Right lobe of liver (tissue), 6 donors: ENCODE measurements around the gene AVPR2. TPM values are rescaled to one million over a fixed set of nuclear protein-coding genes. Genes with fewer than 3 reads are reported as not detected.

Experiments
- ATAC-seq, 4 donors: fragments of 200-7000 bp; cut with Tn5 transposase; one replicate each; pipeline ENCODE4 v1.9.1; 2020; ENCODE audit warnings: mild to moderate bottlenecking in 4 of 4, moderate library complexity in 4 of 4
- DNase-seq, 3 donors: peaks; one replicate each; pipeline ENCODE4 v3.0.0-alpha.2; 2020
- H3K27ac ChIP-seq, 3 donors: fragments of 200-600 bp; one replicate each; pipeline ENCODE4 v1.8.0; 2022
- H3K27me3 ChIP-seq, 2 donors: fragments of 200-600 bp; one replicate each; pipeline ENCODE4 v1.8.0; 2022
- H3K36me3 ChIP-seq, 4 donors: fragments of 200-600 bp; sonication (generic) in 1 of 4; one replicate each; pipeline versions ENCODE4 v1.5.1 to v1.8.0; 2017 to 2022; ENCODE audit warnings: control low read depth in 1 of 4
- H3K4me1 ChIP-seq, 4 donors: fragments of 200-600 bp; sonication (generic) in 1 of 4; one replicate each; pipeline versions ENCODE4 v1.5.1 to v1.8.0; 2017 to 2022; ENCODE audit warnings: control low read depth in 1 of 4
- H3K4me3 ChIP-seq, 3 donors: fragments of 200-600 bp; one replicate each; pipeline ENCODE4 v1.8.0; 2022
- H3K9me3 ChIP-seq, 4 donors: fragments of 200-600 bp; sonication (generic) in 1 of 4; one replicate each; pipeline versions ENCODE4 v1.5.1 to v1.8.0; 2017 to 2022; ENCODE audit warnings: control low read depth in 1 of 4
- CTCF ChIP-seq, 4 donors: fragments of 200-600 bp in 3 of 4; fragments of 450-650 bp in 1 of 4; IDR thresholded peaks; one replicate each; pipeline versions ENCODE4 v1.5.1 to v1.8.0; 2016 to 2022; ENCODE audit warnings: antibody characterized with exemption in 4 of 4, mild to moderate bottlenecking in 2 of 4
- POLR2A ChIP-seq: fragments of 450-650 bp; IDR thresholded peaks from one replicate; pipeline ENCODE4 v1.6.1; 2017; ENCODE audit warnings: antibody characterized with exemption, mild to moderate bottlenecking
- WGBS: methylation state at CpG from one replicate; pipeline ENCODE4 v1.1.6; 2018; ENCODE audit warnings: low coverage, low lambda C conversion rate; ENCODE audit not compliant: insufficient coverage; ENCODE audit errors: missing lambda C conversion rate; 5-methylcytosine and 5-hydroxymethylcytosine counted together
- intact Hi-C, 2 donors: fragments of 100-400 bp; cut with DNase I; formaldehyde crosslinking; loops; one replicate each; pipeline versions ENCODE4 v1.11.2 to v1.14.1; 2022
- total RNA-seq, 6 experiments: library from RNA; depleted of rRNA in 2 of 6; stranded (reverse); fragments of >200 nt in 2 of 6; fragmentation: NEBNext Ultra II Directional in 3 of 6; extraction: Animal tissue kit (Norgen Biotek cat#: 25700) in 3 of 6; gene quantifications; one replicate each; pipeline versions ENCODE4 v1.1.0 to v1.2.4, GENCODE V29; 2016 to 2023
- donor health status: DM: no; HTN: yes; CAD: no.
- donor health status: DM: no; HTN: no; CAD: no.
- donor health status: DM: no; HTN: no; CAD: no.
- donor health status: DM: no; HTN: yes; CAD: no.
- donor health status: DM: no; HTN: yes; CAD: no.

AVPR2 gene
- total RNA-seq, 6 experiments from 2014 or later, result 0.31 TPM; not detected in 5

DNA sequence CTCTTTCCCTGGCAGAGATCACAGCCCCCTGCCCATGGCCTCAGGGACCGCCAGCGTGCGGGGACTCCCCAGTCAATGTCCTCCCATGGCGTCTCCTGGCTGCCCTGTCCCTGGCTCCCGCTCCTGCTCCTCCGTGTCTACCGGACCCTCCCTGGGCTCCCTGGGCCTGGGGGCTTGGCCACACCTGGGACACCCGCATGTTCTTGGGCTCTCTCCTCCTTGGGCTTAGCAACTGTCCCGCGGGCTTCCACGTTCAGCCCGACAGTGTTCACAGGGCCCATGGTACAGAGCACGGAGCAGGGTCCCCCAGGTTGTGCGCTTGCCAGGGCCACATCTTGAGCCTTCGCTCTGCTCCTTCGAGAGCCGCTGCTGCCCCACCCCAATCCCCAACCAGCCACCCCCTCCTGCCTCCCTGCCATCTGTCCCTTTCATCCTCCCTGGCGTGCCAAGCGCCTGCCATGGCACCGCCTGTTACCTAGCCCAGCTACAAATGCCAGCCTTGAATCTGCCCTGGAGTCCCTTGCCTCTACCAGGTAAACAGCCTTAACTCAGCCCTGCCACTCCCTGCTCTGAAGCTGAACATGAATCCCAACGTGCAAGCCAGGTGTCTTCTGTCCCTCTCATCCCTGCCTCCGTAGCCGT is 3.9 kb downstream of the AVPR2 start:
- no peaks in the 10 kb centered on the region for H3K4me1 ChIP-seq
- H3K36me3 ChIP-seq, result no peaks in the 10 kb centered on the region
- no peaks in the 10 kb centered on the region for H3K9me3 ChIP-seq
- no peak overlapping the region for H3K27ac ChIP-seq
- no peak overlapping the region for H3K4me3 ChIP-seq
- no peaks in the 10 kb centered on the region for H3K27me3 ChIP-seq
- no peak for TF ChIP-seq CTCF (IDR thresholded peaks at IDR 0.05)
- TF ChIP-seq POLR2A, result no peak
- 74% methylated on average over 8 of the region's 23 CpGs for WGBS
- intact Hi-C loops, result no loop called here
- no peak for ATAC-seq
- no peak for DNase-seq

GRCh38 chrX:153909024-153909979 is 4.8 kb downstream of the AVPR2 start:
- intact Hi-C loops, result no loop called here
- H3K9me3 ChIP-seq, result no peaks in the 10 kb centered on the region
- ATAC-seq (no peak), DNase-seq (no peak)
- no peaks in the 10 kb centered on the region for H3K4me1 ChIP-seq
- H3K27me3 ChIP-seq, result no peaks in the 10 kb centered on the region
- no peak overlapping the region for H3K27ac ChIP-seq
- H3K4me3 ChIP-seq, result no peak overlapping the region
- TF ChIP-seq CTCF (IDR thresholded peaks at IDR 0.05), result no peak
- TF ChIP-seq POLR2A, result no peak
- H3K36me3 ChIP-seq, result no peaks in the 10 kb centered on the region
- 59% methylated on average over 3 of the region's 37 CpGs for WGBS

DNA sequence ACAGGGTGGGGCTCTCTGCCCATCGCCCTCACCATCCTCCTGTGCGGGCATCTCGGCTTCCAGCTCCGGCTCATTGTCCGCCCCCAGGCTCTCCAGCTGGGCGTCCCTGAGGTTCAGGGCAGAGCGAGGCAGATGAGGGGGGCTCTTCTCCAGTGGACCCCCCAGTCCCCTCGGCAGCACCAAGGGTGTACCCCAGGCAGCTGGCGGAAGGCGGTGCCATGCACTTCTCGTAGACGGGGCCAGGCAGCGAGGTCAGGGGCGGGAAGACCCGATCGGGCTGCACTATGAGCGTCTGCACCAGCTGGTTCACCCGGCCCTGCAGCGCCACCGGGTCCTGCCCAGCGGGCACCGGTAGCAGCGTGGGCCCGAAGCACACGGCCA is 5.5 kb downstream of the AVPR2 start:
- Histone ChIP-seq H3K4me3 (no peak overlapping the region), H3K27me3 (no peaks in the 10 kb centered on the region), H3K4me1 (no peaks in the 10 kb centered on the region), H3K36me3 (no peaks in the 10 kb centered on the region), H3K9me3 (no peaks in the 10 kb centered on the region), H3K27ac (no peak overlapping the region)
- 95% methylated on average over 7 of the region's 25 CpGs for WGBS
- TF ChIP-seq POLR2A (no peak), CTCF (IDR thresholded peaks at IDR 0.05) (no peak)
- intact Hi-C loops, result no loop called here
- ATAC-seq (no peak), DNase-seq (no peak)

DNA sequence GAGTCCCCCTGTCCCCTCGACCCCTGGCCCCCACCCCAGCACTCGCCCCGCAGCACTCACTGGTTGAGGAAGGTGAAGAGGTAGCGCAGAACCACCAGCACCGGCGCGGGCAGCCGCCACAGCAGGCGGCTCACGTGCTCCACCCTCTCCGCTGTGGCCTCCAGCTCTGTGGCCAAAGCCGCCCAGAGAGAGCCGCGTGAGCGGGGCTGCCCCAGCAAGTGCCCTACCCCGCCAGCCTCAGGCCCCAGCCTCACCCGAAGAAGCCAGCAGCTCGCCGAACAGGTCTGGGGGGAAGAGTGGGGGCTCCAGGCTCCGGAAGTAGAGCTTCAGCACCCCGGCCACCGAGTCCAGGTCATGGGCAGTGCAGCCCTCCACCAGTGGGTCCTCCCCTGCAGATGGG is 6.0 kb downstream of the AVPR2 start:
- H3K4me1 ChIP-seq, result no peaks in the 10 kb centered on the region
- ATAC-seq (no peak), DNase-seq (no peak)
- intact Hi-C loops, result no loop called here
- TF ChIP-seq POLR2A (no peak), CTCF (IDR thresholded peaks at IDR 0.05) (no peak)
- no peaks in the 10 kb centered on the region for H3K9me3 ChIP-seq
- H3K27ac ChIP-seq, result no peak overlapping the region
- H3K27me3 ChIP-seq, result no peaks in the 10 kb centered on the region
- no peak overlapping the region for H3K4me3 ChIP-seq
- no CpG with 5 or more reads among the region's 22 CpGs for WGBS
- no peaks in the 10 kb centered on the region for H3K36me3 ChIP-seq
